HEK293 (cell line): ENCODE data around the gene SERPINE3.

Experiments
- ZNF10 ChIP-seq: fragments of 450-650 bp; formaldehyde crosslinking; IDR thresholded peaks from 2 replicates; pipeline ENCODE4 v1.5.1; 2017; ENCODE audit warnings: missing biosample characterization, missing genetic modification characterization
- ZNF302 ChIP-seq: fragments of 450-650 bp; formaldehyde crosslinking; IDR thresholded peaks from 2 replicates; pipeline ENCODE4 v1.5.1; 2016; ENCODE audit warnings: missing biosample characterization, missing genetic modification characterization, low read depth
- ZNF521 ChIP-seq: fragments of 450-650 bp; formaldehyde crosslinking; IDR thresholded peaks from 2 replicates; pipeline ENCODE4 v1.5.1; 2017; ENCODE audit warnings: missing biosample characterization, mild to moderate bottlenecking, missing genetic modification characterization
- TF ChIP-seq, protein P1 (sequence below): IDR thresholded peaks from 2 replicates; pipeline ENCODE4 v1.6.1; 2011; ENCODE audit warnings: mild to moderate bottlenecking, low read depth, low read length, borderline replicate concordance
- TF ChIP-seq, protein P2 (sequence below): fragments of 450-650 bp; formaldehyde crosslinking; IDR thresholded peaks from 2 replicates; pipeline ENCODE4 v1.5.1; 2016; ENCODE audit warnings: missing biosample characterization, missing genetic modification characterization
- TF ChIP-seq, protein P3 (sequence below): fragments of 450-650 bp; formaldehyde crosslinking; IDR thresholded peaks from 2 replicates; pipeline ENCODE4 v1.5.1; 2016; ENCODE audit warnings: missing biosample characterization, missing genetic modification characterization
- TF ChIP-seq, protein P4 (sequence below): fragments of 450-650 bp; formaldehyde crosslinking; conservative IDR thresholded peaks from 2 replicates; pipeline ENCODE4 v1.5.1; 2016; ENCODE audit warnings: low read depth, missing biosample characterization, missing genetic modification characterization
- TF ChIP-seq, protein P5 (sequence below): fragments of 450-650 bp; formaldehyde crosslinking; IDR thresholded peaks from 2 replicates; pipeline ENCODE4 v1.5.1; 2016; ENCODE audit warnings: missing biosample characterization, missing genetic modification characterization, low read depth
- TF ChIP-seq, protein P6 (sequence below): fragments of 450-650 bp; formaldehyde crosslinking; IDR thresholded peaks from 2 replicates; pipeline ENCODE4 v1.5.1; 2016; ENCODE audit warnings: missing biosample characterization, missing genetic modification characterization

DNA sequence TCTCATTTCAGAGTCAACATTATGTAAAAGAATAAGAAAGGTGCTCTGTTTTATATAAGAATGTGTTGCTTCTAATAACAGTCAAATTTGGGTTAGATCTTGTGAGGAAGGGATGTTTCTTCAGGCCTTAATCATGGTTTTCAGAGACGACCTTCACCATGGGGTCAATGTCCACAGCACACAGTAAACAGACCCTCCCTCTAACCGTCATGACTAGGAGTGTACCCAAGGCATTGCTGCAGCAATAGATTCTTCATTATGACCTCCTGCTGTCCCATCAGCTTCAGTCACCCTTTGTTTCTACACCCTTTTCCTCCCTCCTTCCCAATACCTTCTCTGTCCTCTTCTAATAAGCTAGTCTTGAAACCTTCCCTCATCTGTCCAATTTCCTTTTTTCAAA, 15.7 kb downstream of the SERPINE3 start:
- no peak for TF ChIP-seq ZNF10
- TF ChIP-seq, protein P1, sequence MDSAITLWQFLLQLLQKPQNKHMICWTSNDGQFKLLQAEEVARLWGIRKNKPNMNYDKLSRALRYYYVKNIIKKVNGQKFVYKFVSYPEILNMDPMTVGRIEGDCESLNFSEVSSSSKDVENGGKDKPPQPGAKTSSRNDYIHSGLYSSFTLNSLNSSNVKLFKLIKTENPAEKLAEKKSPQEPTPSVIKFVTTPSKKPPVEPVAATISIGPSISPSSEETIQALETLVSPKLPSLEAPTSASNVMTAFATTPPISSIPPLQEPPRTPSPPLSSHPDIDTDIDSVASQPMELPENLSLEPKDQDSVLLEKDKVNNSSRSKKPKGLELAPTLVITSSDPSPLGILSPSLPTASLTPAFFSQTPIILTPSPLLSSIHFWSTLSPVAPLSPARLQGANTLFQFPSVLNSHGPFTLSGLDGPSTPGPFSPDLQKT = no peak
- TF ChIP-seq, protein P2, sequence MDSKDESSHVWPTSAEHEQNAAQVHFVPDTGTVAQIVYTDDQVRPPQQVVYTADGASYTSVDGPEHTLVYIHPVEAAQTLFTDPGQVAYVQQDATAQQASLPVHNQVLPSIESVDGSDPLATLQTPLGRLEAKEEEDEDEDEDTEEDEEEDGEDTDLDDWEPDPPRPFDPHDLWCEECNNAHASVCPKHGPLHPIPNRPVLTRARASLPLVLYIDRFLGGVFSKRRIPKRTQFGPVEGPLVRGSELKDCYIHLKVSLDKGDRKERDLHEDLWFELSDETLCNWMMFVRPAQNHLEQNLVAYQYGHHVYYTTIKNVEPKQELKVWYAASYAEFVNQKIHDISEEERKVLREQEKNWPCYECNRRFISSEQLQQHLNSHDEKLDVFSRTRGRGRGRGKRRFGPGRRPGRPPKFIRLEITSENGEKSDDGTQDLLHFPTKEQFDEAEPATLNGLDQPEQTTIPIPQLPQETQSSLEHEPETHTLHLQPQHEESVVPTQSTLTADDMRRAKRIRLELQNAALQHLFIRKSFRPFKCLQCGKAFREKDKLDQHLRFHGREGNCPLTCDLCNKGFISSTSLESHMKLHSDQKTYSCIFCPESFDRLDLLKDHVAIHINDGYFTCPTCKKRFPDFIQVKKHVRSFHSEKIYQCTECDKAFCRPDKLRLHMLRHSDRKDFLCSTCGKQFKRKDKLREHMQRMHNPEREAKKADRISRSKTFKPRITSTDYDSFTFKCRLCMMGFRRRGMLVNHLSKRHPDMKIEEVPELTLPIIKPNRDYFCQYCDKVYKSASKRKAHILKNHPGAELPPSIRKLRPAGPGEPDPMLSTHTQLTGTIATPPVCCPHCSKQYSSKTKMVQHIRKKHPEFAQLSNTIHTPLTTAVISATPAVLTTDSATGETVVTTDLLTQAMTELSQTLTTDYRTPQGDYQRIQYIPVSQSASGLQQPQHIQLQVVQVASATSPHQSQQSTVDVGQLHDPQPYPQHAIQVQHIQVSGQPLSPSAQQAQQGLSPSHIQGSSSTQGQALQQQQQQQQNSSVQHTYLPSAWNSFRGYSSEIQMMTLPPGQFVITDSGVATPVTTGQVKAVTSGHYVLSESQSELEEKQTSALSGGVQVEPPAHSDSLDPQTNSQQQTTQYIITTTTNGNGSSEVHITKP = no peak
- TF ChIP-seq, protein P3, sequence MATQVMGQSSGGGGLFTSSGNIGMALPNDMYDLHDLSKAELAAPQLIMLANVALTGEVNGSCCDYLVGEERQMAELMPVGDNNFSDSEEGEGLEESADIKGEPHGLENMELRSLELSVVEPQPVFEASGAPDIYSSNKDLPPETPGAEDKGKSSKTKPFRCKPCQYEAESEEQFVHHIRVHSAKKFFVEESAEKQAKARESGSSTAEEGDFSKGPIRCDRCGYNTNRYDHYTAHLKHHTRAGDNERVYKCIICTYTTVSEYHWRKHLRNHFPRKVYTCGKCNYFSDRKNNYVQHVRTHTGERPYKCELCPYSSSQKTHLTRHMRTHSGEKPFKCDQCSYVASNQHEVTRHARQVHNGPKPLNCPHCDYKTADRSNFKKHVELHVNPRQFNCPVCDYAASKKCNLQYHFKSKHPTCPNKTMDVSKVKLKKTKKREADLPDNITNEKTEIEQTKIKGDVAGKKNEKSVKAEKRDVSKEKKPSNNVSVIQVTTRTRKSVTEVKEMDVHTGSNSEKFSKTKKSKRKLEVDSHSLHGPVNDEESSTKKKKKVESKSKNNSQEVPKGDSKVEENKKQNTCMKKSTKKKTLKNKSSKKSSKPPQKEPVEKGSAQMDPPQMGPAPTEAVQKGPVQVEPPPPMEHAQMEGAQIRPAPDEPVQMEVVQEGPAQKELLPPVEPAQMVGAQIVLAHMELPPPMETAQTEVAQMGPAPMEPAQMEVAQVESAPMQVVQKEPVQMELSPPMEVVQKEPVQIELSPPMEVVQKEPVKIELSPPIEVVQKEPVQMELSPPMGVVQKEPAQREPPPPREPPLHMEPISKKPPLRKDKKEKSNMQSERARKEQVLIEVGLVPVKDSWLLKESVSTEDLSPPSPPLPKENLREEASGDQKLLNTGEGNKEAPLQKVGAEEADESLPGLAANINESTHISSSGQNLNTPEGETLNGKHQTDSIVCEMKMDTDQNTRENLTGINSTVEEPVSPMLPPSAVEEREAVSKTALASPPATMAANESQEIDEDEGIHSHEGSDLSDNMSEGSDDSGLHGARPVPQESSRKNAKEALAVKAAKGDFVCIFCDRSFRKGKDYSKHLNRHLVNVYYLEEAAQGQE (tag by site-specific recombination) = no peak
- no peak for TF ChIP-seq ZNF521
- TF ChIP-seq, protein P4, sequence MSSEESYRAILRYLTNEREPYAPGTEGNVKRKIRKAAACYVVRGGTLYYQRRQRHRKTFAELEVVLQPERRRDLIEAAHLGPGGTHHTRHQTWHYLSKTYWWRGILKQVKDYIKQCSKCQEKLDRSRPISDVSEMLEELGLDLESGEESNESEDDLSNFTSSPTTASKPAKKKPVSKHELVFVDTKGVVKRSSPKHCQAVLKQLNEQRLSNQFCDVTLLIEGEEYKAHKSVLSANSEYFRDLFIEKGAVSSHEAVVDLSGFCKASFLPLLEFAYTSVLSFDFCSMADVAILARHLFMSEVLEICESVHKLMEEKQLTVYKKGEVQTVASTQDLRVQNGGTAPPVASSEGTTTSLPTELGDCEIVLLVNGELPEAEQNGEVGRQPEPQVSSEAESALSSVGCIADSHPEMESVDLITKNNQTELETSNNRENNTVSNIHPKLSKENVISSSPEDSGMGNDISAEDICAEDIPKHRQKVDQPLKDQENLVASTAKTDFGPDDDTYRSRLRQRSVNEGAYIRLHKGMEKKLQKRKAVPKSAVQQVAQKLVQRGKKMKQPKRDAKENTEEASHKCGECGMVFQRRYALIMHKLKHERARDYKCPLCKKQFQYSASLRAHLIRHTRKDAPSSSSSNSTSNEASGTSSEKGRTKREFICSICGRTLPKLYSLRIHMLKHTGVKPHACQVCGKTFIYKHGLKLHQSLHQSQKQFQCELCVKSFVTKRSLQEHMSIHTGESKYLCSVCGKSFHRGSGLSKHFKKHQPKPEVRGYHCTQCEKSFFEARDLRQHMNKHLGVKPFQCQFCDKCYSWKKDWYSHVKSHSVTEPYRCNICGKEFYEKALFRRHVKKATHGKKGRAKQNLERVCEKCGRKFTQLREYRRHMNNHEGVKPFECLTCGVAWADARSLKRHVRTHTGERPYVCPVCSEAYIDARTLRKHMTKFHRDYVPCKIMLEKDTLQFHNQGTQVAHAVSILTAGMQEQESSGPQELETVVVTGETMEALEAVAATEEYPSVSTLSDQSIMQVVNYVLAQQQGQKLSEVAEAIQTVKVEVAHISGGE (tag by site-specific recombination) = no peak
- TF ChIP-seq, protein P5, sequence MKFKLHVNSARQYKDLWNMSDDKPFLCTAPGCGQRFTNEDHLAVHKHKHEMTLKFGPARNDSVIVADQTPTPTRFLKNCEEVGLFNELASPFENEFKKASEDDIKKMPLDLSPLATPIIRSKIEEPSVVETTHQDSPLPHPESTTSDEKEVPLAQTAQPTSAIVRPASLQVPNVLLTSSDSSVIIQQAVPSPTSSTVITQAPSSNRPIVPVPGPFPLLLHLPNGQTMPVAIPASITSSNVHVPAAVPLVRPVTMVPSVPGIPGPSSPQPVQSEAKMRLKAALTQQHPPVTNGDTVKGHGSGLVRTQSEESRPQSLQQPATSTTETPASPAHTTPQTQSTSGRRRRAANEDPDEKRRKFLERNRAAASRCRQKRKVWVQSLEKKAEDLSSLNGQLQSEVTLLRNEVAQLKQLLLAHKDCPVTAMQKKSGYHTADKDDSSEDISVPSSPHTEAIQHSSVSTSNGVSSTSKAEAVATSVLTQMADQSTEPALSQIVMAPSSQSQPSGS (tag by site-specific recombination) = no peak
- TF ChIP-seq, protein P6, sequence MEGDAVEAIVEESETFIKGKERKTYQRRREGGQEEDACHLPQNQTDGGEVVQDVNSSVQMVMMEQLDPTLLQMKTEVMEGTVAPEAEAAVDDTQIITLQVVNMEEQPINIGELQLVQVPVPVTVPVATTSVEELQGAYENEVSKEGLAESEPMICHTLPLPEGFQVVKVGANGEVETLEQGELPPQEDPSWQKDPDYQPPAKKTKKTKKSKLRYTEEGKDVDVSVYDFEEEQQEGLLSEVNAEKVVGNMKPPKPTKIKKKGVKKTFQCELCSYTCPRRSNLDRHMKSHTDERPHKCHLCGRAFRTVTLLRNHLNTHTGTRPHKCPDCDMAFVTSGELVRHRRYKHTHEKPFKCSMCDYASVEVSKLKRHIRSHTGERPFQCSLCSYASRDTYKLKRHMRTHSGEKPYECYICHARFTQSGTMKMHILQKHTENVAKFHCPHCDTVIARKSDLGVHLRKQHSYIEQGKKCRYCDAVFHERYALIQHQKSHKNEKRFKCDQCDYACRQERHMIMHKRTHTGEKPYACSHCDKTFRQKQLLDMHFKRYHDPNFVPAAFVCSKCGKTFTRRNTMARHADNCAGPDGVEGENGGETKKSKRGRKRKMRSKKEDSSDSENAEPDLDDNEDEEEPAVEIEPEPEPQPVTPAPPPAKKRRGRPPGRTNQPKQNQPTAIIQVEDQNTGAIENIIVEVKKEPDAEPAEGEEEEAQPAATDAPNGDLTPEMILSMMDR (tag by site-specific recombination) = no peak
- TF ChIP-seq ZNF302 (tag by site-specific recombination) = no peak
